ENCODE results near the gene FREM2. TPM values are rescaled to one million over a fixed set of nuclear protein-coding genes. Genes with fewer than 3 reads are reported as not detected.

FREM2 gene
- total RNA-seq, 2 donors from 2014 or later: 12.5 to 17.9 TPM

DNA sequence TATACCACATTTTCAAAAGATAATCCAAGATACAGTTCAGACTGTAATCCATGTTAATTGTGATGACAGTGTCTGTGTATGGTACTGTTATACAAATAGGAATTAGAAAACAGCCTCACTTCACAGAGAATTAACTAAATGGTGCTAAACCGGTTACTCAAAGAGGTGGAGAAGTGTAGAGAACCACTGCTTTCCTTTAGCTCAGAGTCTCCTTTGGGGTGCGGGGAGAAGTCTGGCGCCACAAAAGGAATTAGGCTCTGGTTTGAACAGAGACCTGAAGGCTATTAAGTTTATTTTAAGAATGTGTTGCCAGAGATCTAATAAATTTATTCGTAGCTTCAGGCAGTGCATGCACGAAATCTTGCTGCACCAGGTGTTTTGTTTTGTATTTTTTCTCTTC, 65.8 kb downstream of the FREM2 start:
- no peaks in the 10 kb centered on the region for H3K36me3 ChIP-seq (replicated peaks in 1 of 2; ENCODE audit: insufficient read depth in 1 of 2, low read depth in 2 of 2)
- TF ChIP-seq, protein P1, sequence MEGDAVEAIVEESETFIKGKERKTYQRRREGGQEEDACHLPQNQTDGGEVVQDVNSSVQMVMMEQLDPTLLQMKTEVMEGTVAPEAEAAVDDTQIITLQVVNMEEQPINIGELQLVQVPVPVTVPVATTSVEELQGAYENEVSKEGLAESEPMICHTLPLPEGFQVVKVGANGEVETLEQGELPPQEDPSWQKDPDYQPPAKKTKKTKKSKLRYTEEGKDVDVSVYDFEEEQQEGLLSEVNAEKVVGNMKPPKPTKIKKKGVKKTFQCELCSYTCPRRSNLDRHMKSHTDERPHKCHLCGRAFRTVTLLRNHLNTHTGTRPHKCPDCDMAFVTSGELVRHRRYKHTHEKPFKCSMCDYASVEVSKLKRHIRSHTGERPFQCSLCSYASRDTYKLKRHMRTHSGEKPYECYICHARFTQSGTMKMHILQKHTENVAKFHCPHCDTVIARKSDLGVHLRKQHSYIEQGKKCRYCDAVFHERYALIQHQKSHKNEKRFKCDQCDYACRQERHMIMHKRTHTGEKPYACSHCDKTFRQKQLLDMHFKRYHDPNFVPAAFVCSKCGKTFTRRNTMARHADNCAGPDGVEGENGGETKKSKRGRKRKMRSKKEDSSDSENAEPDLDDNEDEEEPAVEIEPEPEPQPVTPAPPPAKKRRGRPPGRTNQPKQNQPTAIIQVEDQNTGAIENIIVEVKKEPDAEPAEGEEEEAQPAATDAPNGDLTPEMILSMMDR (IDR thresholded peaks at IDR 0.05): no peak
- H3K4me1 ChIP-seq: peaks cover 7% of the 10 kb centered on the region
- no peak overlapping the region for H3K27ac ChIP-seq
- WGBS, 2 donors: 49 to 51% methylated on average over 5 of the region's 5 CpGs
- no peak overlapping the region for H3K4me3 ChIP-seq
- intact Hi-C loops (cut with DNase I): no loop called here
- ATAC-seq (no peak), DNase-seq (no peak)
- no peaks in the 10 kb centered on the region for H3K27me3 ChIP-seq
- no peaks in the 10 kb centered on the region for H3K9me3 ChIP-seq

- H3K27ac ChIP-seq: no peak overlapping the region
- 88 to 90% methylated on average over 2 of the region's 2 CpGs for WGBS, 2 donors
- intact Hi-C loops (cut with DNase I): no loop called here
Observed at GRCh38 chr13:38753878-38754277, 67.0 kb downstream of the FREM2 start.

DNA sequence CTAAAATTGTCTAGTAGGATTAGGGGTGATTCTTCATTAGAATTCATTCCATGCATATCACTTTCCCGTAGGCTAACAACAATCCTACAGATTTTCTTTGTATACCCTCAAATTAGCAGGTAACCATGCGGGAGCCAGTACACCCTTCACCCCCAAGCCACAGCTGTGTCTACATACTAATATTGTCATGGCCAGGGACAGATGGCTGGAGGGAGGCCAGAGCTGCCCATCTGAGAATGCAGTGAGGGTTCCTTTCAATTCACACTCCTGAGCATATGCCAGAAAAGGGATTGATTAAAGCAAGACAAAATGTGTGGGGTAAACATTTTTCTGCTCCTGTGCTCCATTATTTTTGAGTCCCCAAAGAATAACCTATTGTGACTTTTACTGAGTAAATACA, 68.9 kb downstream of the FREM2 start:
- ATAC-seq: peak; percentile 70
- Histone ChIP-seq H3K4me1 (peaks cover 7% of the 10 kb centered on the region), H3K27ac (no peak overlapping the region), H3K4me3 (no peak overlapping the region), H3K36me3 (replicated peaks in 1 of 2; ENCODE audit: insufficient read depth in 1 of 2, low read depth in 2 of 2) (no peaks in the 10 kb centered on the region), H3K27me3 (no peaks in the 10 kb centered on the region), H3K9me3 (no peaks in the 10 kb centered on the region)
- DNase-seq: peak; percentile 40 to 75 (median 72)
- WGBS, 2 donors: 48 to 58% methylated on average over 2 of the region's 2 CpGs
- intact Hi-C loops (cut with DNase I): no loop called here
- no peak for TF ChIP-seq POLR2A (IDR thresholded peaks at IDR 0.05)
- TF ChIP-seq, protein P1 (IDR thresholded peaks at IDR 0.05): no peak

More at GRCh38 chr13:38753878-38754277, 67.0 kb downstream of the FREM2 start:
- TF ChIP-seq POLR2A (IDR thresholded peaks at IDR 0.05): no peak
- Histone ChIP-seq H3K4me3 (no peak overlapping the region), H3K27me3 (no peaks in the 10 kb centered on the region), H3K36me3 (replicated peaks in 1 of 2; ENCODE audit: insufficient read depth in 1 of 2, low read depth in 2 of 2) (no peaks in the 10 kb centered on the region), H3K9me3 (no peaks in the 10 kb centered on the region), H3K4me1 (peaks cover 7% of the 10 kb centered on the region)
- ATAC-seq (no peak), DNase-seq (no peak)

GRCh38 chr13:38758277-38758676, 71.4 kb downstream of the FREM2 start:
- H3K27me3 ChIP-seq: no peaks in the 10 kb centered on the region
- DNase-seq (no peak), ATAC-seq (no peak)
- H3K4me3 ChIP-seq: no peak overlapping the region
- intact Hi-C loops (cut with DNase I): no loop called here
- no peaks in the 10 kb centered on the region for H3K9me3 ChIP-seq
- peaks cover 7% of the 10 kb centered on the region for H3K4me1 ChIP-seq
- TF ChIP-seq, protein P1 (IDR thresholded peaks at IDR 0.05): no peak
- TF ChIP-seq POLR2A (IDR thresholded peaks at IDR 0.05): no peak
- H3K36me3 ChIP-seq (replicated peaks in 1 of 2; ENCODE audit: insufficient read depth in 1 of 2, low read depth in 2 of 2): no peaks in the 10 kb centered on the region
- WGBS, 2 donors: 47 to 58% methylated on average over 5 of the region's 5 CpGs
- H3K27ac ChIP-seq: no peak overlapping the region

GRCh38 chr13:38759390-38759789, 72.5 kb downstream of the FREM2 start:
- no peak for ATAC-seq
- intact Hi-C loops (cut with DNase I): no loop called here

More at GRCh38 chr13:38759390-38759789, 72.5 kb downstream of the FREM2 start:
- TF ChIP-seq, protein P1 (IDR thresholded peaks at IDR 0.05): no peak
- TF ChIP-seq POLR2A (IDR thresholded peaks at IDR 0.05): no peak
- H3K36me3 ChIP-seq (replicated peaks in 1 of 2; ENCODE audit: insufficient read depth in 1 of 2, low read depth in 2 of 2): no peaks in the 10 kb centered on the region
- H3K4me3 ChIP-seq: no peak overlapping the region
- H3K4me1 ChIP-seq: peaks cover 17% of the 10 kb centered on the region
- WGBS, 2 donors: 57 to 59% methylated on average over 4 of the region's 4 CpGs
- no peaks in the 10 kb centered on the region for H3K27me3 ChIP-seq
- no peak for DNase-seq
- no peaks in the 10 kb centered on the region for H3K9me3 ChIP-seq
- no peak overlapping the region for H3K27ac ChIP-seq

Measured in body of pancreas (tissue), 4 donors.